NCI-H510A treated with DMSO at 0.1 percent for 48 hours (cell line): ENCODE results near the gene ZNF740.
A peak's percentile ranks its signal among the peaks of the same experiment; 100 is the strongest.

Source experiments
- DNase-seq: peaks from one replicate; lab custom pipeline; 2025; lab: John Stamatoyannopoulos, UW

ZNF740 gene

GRCh38 chr12:53227341-53227740 lies 46.8 kb downstream of the ZNF740 start:
- DNase-seq = no peak

- no peak for DNase-seq
Observed at GRCh38 chr12:53227836-53228235, 47.3 kb downstream of the ZNF740 start.

- no peak for DNase-seq
Observed at GRCh38 chr12:53229454-53229853, 48.9 kb downstream of the ZNF740 start.

- DNase-seq = no peak
Observed at GRCh38 chr12:53230108-53230845, 49.8 kb downstream of the ZNF740 start.

- no peak for DNase-seq
Observed at GRCh38 chr12:53231671-53231920, 51.1 kb downstream of the ZNF740 start.

GRCh38 chr12:53231921-53232645 lies 51.6 kb downstream of the ZNF740 start, which contains the start of gene RARG:
Gene RARG, minus strand, starts transcription at chr12:53232209. Its CDS starts 4,664 bp downstream, at chr12:53227545.
- DNase-seq = no peak

- peak; percentile 48 for DNase-seq
Observed at GRCh38 chr12:53232646-53233461, 52.3 kb downstream of the ZNF740 start.

GRCh38 chr12:53233671-53234121 lies 53.2 kb downstream of the ZNF740 start:
- no peak for DNase-seq

GRCh38 chr12:53234271-53234914 lies 53.9 kb downstream of the ZNF740 start:
- peak; percentile 20 for DNase-seq

- DNase-seq = no peak
Observed at GRCh38 chr12:53235164-53235563, 54.6 kb downstream of the ZNF740 start.

GRCh38 chr12:53235742-53236442 lies 55.4 kb downstream of the ZNF740 start:
- no peak for DNase-seq

- no peak for DNase-seq
Observed at GRCh38 chr12:53236443-53237111, 56.1 kb downstream of the ZNF740 start.

- no peak for DNase-seq
Observed at GRCh38 chr12:53239643-53240258, 59.2 kb downstream of the ZNF740 start.

GRCh38 chr12:53241623-53242412 lies 61.3 kb downstream of the ZNF740 start:
- DNase-seq = no peak

GRCh38 chr12:53244337-53244736 lies 63.8 kb downstream of the ZNF740 start:
- no peak for DNase-seq
